ENCODE data around the gene TAF5L. TPM values are rescaled to one million over a fixed set of nuclear protein-coding genes. Genes with fewer than 3 reads are reported as not detected.

Gene TAF5L
- total RNA-seq, 1 experiment from 2014 or later, result 37.6 TPM

- no peak for TF ChIP-seq CTCF (IDR thresholded peaks at IDR 0.05; ENCODE audit: unreplicated experiment)
- Mint-ChIP-seq H3K36me3 (ENCODE audit: insufficient read depth, unreplicated experiment) (peaks cover 99% of the 10 kb centered on the region), H3K9me3 (ENCODE audit: unreplicated experiment) (no peaks in the 10 kb centered on the region), H3K27me3 (ENCODE audit: insufficient read depth, unreplicated experiment) (no peaks in the 10 kb centered on the region), H3K27ac (ENCODE audit: low read depth, unreplicated experiment) (no peak overlapping the region), H3K4me3 (ENCODE audit: unreplicated experiment) (no peak overlapping the region), H3K4me1 (ENCODE audit: insufficient read depth, unreplicated experiment) (no peaks in the 10 kb centered on the region)
- ChIA-PET CTCF (no interaction called here), POLR2A (interaction anchor here (0.7 kb wide), 2 partner anchors 42 to 364 kb away, joined by 3 read pairs; no protein-coding TSS in a partner anchor)
- intact Hi-C loops (cut with micrococcal nuclease), result no loop called here
- DNase-seq (ENCODE audit: unreplicated experiment), result no peak
- no TSS peak for BruUV-seq (replicated peaks)
Observed at GRCh38 chr1:229653420-229653819, 27.5 kb upstream of the TAF5L start.

GRCh38 chr1:229651546-229651945 is 25.6 kb upstream of the TAF5L start:
- intact Hi-C loops (cut with micrococcal nuclease), result no loop called here
- CTCF ChIA-PET, result interaction anchor here (0.6 to 3.0 kb wide), 3 partner anchors 10 to 659 kb away, joined by 3 to 29 read pairs (median 5); no protein-coding TSS in a partner anchor
- POLR2A ChIA-PET, result interaction anchor here (0.8 to 1.2 kb wide), 2 partner anchors 25 to 415 kb away, joined by 3 read pairs; no protein-coding TSS in a partner anchor
- no peak for DNase-seq (ENCODE audit: unreplicated experiment)
- BruUV-seq (replicated peaks), result no TSS peak
- Mint-ChIP-seq H3K4me1 (ENCODE audit: insufficient read depth, unreplicated experiment) (no peaks in the 10 kb centered on the region), H3K4me3 (ENCODE audit: unreplicated experiment) (no peak overlapping the region), H3K9me3 (ENCODE audit: unreplicated experiment) (no peaks in the 10 kb centered on the region), H3K27me3 (ENCODE audit: insufficient read depth, unreplicated experiment) (no peaks in the 10 kb centered on the region), H3K36me3 (ENCODE audit: insufficient read depth, unreplicated experiment) (peaks cover 99% of the 10 kb centered on the region), H3K27ac (ENCODE audit: low read depth, unreplicated experiment) (no peak overlapping the region)
- TF ChIP-seq CTCF (IDR thresholded peaks at IDR 0.05; ENCODE audit: unreplicated experiment), result no peak

- Mint-ChIP-seq H3K27me3 (ENCODE audit: insufficient read depth, unreplicated experiment) (no peaks in the 10 kb centered on the region), H3K36me3 (ENCODE audit: insufficient read depth, unreplicated experiment) (peaks cover 99% of the 10 kb centered on the region), H3K4me1 (ENCODE audit: insufficient read depth, unreplicated experiment) (no peaks in the 10 kb centered on the region), H3K27ac (ENCODE audit: low read depth, unreplicated experiment) (no peak overlapping the region), H3K9me3 (ENCODE audit: unreplicated experiment) (no peaks in the 10 kb centered on the region), H3K4me3 (ENCODE audit: unreplicated experiment) (no peak overlapping the region)
- intact Hi-C loops (cut with micrococcal nuclease), result no loop called here
- BruUV-seq (replicated peaks), result no TSS peak
- DNase-seq (ENCODE audit: unreplicated experiment), result no peak
- ChIA-PET POLR2A (interaction anchor here (0.7 kb wide), 1 partner anchor 12 kb away, joined by 3 read pairs; no protein-coding TSS in a partner anchor), CTCF (interaction anchor here (0.8 to 3.0 kb wide), 5 partner anchors 11 to 568 kb away, joined by 3 to 29 read pairs (median 9); no protein-coding TSS in a partner anchor)
- no peak for TF ChIP-seq CTCF (IDR thresholded peaks at IDR 0.05; ENCODE audit: unreplicated experiment)
Observed at GRCh38 chr1:229650045-229650444, 24.1 kb upstream of the TAF5L start.

GRCh38 chr1:229648406-229648805 is 22.5 kb upstream of the TAF5L start:
- ChIA-PET POLR2A (interaction anchor here (0.6 to 1.4 kb wide), 3 partner anchors 8 to 23 kb away, joined by 3 to 4 read pairs (median 4); no protein-coding TSS in a partner anchor), CTCF (interaction anchor here (0.6 to 1.9 kb wide), 5 partner anchors 9 to 663 kb away, joined by 3 to 15 read pairs (median 8); no protein-coding TSS in a partner anchor)
- intact Hi-C loops (cut with micrococcal nuclease), result no loop called here

More at GRCh38 chr1:229648406-229648805, 22.5 kb upstream of the TAF5L start:
- no peaks in the 10 kb centered on the region for H3K4me1 Mint-ChIP-seq (ENCODE audit: insufficient read depth, unreplicated experiment)
- peaks cover 99% of the 10 kb centered on the region for H3K36me3 Mint-ChIP-seq (ENCODE audit: insufficient read depth, unreplicated experiment)
- no TSS peak for BruUV-seq (replicated peaks)
- H3K27me3 Mint-ChIP-seq (ENCODE audit: insufficient read depth, unreplicated experiment), result no peaks in the 10 kb centered on the region
- TF ChIP-seq CTCF (IDR thresholded peaks at IDR 0.05; ENCODE audit: unreplicated experiment), result no peak
- H3K27ac Mint-ChIP-seq (ENCODE audit: low read depth, unreplicated experiment), result no peak overlapping the region
- no peaks in the 10 kb centered on the region for H3K9me3 Mint-ChIP-seq (ENCODE audit: unreplicated experiment)
- H3K4me3 Mint-ChIP-seq (ENCODE audit: unreplicated experiment), result no peak overlapping the region
- no peak for DNase-seq (ENCODE audit: unreplicated experiment)

Measured in MCF 10A (cell line).